HFFc6 (cell line): Measurements from ENCODE around the gene UGT1A1. TPM values are rescaled to one million over a fixed set of nuclear protein-coding genes. Genes with fewer than 3 reads are reported as not detected.
"Not testable (repeated sequence)": the region's sequence is repeated elsewhere in the genome, so short reads cannot be mapped to it uniquely, and the experiment has no call there.

ENCODE experiments used
- DNase-seq: peaks from one replicate; pipeline ENCODE4 v3.0.0-alpha.2; 2018
- H3K27ac Mint-ChIP-seq: 2 replicates; pipeline ENCODE4 v1.8.0; 2020; ENCODE audit warnings: mild to moderate bottlenecking, mixed read lengths
- H3K27me3 Mint-ChIP-seq: 2 replicates; pipeline ENCODE4 v1.8.0; 2021; ENCODE audit warnings: mild to moderate bottlenecking, moderate library complexity, mixed read lengths; ENCODE audit not compliant: insufficient read depth
- H3K36me3 Mint-ChIP-seq: 2 replicates; pipeline ENCODE4 v1.8.0; 2021; ENCODE audit warnings: low read depth, mixed read lengths
- H3K4me1 Mint-ChIP-seq: 2 replicates; pipeline ENCODE4 v1.8.0; 2020; ENCODE audit warnings: low read depth, mixed read lengths
- H3K4me3 Mint-ChIP-seq: 2 replicates; pipeline ENCODE4 v1.8.0; 2020; ENCODE audit warnings: mild to moderate bottlenecking, moderate library complexity, mixed read lengths
- H3K9me3 Mint-ChIP-seq: 2 replicates; pipeline ENCODE4 v1.8.0; 2020; ENCODE audit warnings: mild to moderate bottlenecking, mixed read lengths
- CTCF ChIP-seq: fragments of 200-600 bp; sonication (generic); IDR thresholded peaks from 2 replicates; pipeline ENCODE4 v1.5.0; 2021; ENCODE audit warnings: antibody characterized with exemption, mild to moderate bottlenecking
- total RNA-seq, 6 experiments: library from RNA; stranded (reverse); fragmentation: NEBNext Ultra II Directional; extraction: Animal tissue kit (Norgen Biotek cat#: 25700); gene quantifications; 2 replicates in 1 of 6; 3 replicates in 5 of 6; pipeline ENCODE4 v1.2.3, GENCODE V29; 2021

Gene UGT1A1
- total RNA-seq, 6 experiments from 2014 or later, result not detected

- Mint-ChIP-seq H3K27ac (no peak overlapping the region), H3K36me3 (no peaks in the 10 kb centered on the region), H3K27me3 (peaks cover 7% of the 10 kb centered on the region; the same call in 1 of the 2 replicates), H3K9me3 (peaks cover 12% of the 10 kb centered on the region), H3K4me1 (no peaks in the 10 kb centered on the region), H3K4me3 (no peak overlapping the region)
- TF ChIP-seq CTCF, result no peak
- DNase-seq, result no peak
Observed at GRCh38 chr2:233745073-233745755, 14.9 kb upstream of the UGT1A1 start.

- not testable (repeated sequence) for DNase-seq, H3K27me3 Mint-ChIP-seq, H3K27ac Mint-ChIP-seq, H3K4me3 Mint-ChIP-seq, H3K4me1 Mint-ChIP-seq, H3K36me3 Mint-ChIP-seq
- peaks cover 12% of the 10 kb centered on the region for H3K9me3 Mint-ChIP-seq
Observed at GRCh38 chr2:233745838-233746237, 14.2 kb upstream of the UGT1A1 start.

- H3K27ac Mint-ChIP-seq, result no peak overlapping the region
- no peak overlapping the region for H3K4me3 Mint-ChIP-seq
- no peaks in the 10 kb centered on the region for H3K4me1 Mint-ChIP-seq
- peaks cover 20% of the 10 kb centered on the region for H3K9me3 Mint-ChIP-seq
- no peak for TF ChIP-seq CTCF
- no peaks in the 10 kb centered on the region for H3K36me3 Mint-ChIP-seq
- peaks cover 7% of the 10 kb centered on the region; the same call in 1 of the 2 replicates for H3K27me3 Mint-ChIP-seq
- no peak for DNase-seq
Observed at GRCh38 chr2:233746475-233747282, 13.4 kb upstream of the UGT1A1 start.

GRCh38 chr2:233747283-233747544 is 12.9 kb upstream of the UGT1A1 start:
- H3K9me3 Mint-ChIP-seq, result peaks cover 23% of the 10 kb centered on the region
- H3K27me3 Mint-ChIP-seq, result peaks cover 7% of the 10 kb centered on the region; the same call in 1 of the 2 replicates
- H3K27ac Mint-ChIP-seq, result no peak overlapping the region
- H3K4me1 Mint-ChIP-seq, result no peaks in the 10 kb centered on the region
- no peak overlapping the region for H3K4me3 Mint-ChIP-seq
- TF ChIP-seq CTCF, result no peak
- DNase-seq, result no peak
- no peaks in the 10 kb centered on the region for H3K36me3 Mint-ChIP-seq

- not testable (repeated sequence) for DNase-seq, H3K27me3 Mint-ChIP-seq, H3K27ac Mint-ChIP-seq, H3K36me3 Mint-ChIP-seq, H3K4me1 Mint-ChIP-seq, H3K4me3 Mint-ChIP-seq
- peaks cover 23% of the 10 kb centered on the region for H3K9me3 Mint-ChIP-seq
Observed at GRCh38 chr2:233750689-233751088, 9.4 kb upstream of the UGT1A1 start.

GRCh38 chr2:233751212-233752009 is 8.7 kb upstream of the UGT1A1 start:
- not testable (repeated sequence) for H3K36me3 Mint-ChIP-seq, H3K4me1 Mint-ChIP-seq, DNase-seq, H3K27me3 Mint-ChIP-seq, H3K27ac Mint-ChIP-seq, H3K4me3 Mint-ChIP-seq
- H3K9me3 Mint-ChIP-seq, result peaks cover 24% of the 10 kb centered on the region
